Measurements from ENCODE around the gene CCAR1. TPM values are rescaled to one million over a fixed set of nuclear protein-coding genes. Genes with fewer than 3 reads are reported as not detected.

CCAR1 gene
- total and polyA plus RNA-seq, 2 of the 13 experiments (the other 11 are each of a cell fraction or from before 2014, with no cell fraction given) = 74.5 to 81.6 TPM

DNA sequence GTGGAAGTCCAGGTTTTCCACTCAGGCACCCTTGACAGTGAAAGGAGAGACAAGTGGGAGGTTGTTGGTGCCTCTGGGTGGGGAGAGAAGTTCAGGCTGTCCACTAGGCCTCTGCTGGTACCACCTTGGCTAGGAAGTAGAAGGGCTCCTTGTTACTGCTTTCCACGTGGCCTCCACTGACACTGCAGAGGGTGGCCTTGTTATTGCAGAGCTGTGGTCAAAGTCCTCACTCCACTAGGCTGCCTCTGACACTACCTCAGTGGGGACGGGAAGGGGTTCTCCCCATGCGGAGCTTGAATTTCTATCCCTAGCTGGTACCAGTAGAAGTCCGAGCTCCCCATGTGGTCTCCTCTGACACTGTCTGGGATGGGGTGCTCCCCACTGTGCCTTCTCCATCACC lies 91.4 kb downstream of the CCAR1 start (continued):
- TF ChIP-seq, protein P1, sequence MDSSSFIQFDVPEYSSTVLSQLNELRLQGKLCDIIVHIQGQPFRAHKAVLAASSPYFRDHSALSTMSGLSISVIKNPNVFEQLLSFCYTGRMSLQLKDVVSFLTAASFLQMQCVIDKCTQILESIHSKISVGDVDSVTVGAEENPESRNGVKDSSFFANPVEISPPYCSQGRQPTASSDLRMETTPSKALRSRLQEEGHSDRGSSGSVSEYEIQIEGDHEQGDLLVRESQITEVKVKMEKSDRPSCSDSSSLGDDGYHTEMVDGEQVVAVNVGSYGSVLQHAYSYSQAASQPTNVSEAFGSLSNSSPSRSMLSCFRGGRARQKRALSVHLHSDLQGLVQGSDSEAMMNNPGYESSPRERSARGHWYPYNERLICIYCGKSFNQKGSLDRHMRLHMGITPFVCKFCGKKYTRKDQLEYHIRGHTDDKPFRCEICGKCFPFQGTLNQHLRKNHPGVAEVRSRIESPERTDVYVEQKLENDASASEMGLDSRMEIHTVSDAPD (CRISPR knock-in tag; IDR thresholded peaks at IDR 0.05) = no peak
- no peak for TF ChIP-seq ETV6 (CRISPR knock-in tag; conservative IDR thresholded peaks at IDR 0.05)
- TF ChIP-seq, protein P2, sequence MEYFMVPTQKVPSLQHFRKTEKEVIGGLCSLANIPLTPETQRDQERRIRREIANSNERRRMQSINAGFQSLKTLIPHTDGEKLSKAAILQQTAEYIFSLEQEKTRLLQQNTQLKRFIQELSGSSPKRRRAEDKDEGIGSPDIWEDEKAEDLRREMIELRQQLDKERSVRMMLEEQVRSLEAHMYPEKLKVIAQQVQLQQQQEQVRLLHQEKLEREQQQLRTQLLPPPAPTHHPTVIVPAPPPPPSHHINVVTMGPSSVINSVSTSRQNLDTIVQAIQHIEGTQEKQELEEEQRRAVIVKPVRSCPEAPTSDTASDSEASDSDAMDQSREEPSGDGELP (IDR thresholded peaks at IDR 0.05; ENCODE audit: borderline replicate concordance, low read depth) = no peak
- TF ChIP-seq ZNF614 (CRISPR knock-in tag; IDR thresholded peaks at IDR 0.05; ENCODE audit: borderline replicate concordance) = no peak
- TF ChIP-seq ZNF577 (CRISPR knock-in tag; IDR thresholded peaks at IDR 0.05; ENCODE audit: borderline replicate concordance, low read depth) = no peak
- TF ChIP-seq, protein P3, sequence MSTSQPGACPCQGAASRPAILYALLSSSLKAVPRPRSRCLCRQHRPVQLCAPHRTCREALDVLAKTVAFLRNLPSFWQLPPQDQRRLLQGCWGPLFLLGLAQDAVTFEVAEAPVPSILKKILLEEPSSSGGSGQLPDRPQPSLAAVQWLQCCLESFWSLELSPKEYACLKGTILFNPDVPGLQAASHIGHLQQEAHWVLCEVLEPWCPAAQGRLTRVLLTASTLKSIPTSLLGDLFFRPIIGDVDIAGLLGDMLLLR (CRISPR knock-in tag; IDR thresholded peaks at IDR 0.05) = no peak
- TF ChIP-seq, protein P4, sequence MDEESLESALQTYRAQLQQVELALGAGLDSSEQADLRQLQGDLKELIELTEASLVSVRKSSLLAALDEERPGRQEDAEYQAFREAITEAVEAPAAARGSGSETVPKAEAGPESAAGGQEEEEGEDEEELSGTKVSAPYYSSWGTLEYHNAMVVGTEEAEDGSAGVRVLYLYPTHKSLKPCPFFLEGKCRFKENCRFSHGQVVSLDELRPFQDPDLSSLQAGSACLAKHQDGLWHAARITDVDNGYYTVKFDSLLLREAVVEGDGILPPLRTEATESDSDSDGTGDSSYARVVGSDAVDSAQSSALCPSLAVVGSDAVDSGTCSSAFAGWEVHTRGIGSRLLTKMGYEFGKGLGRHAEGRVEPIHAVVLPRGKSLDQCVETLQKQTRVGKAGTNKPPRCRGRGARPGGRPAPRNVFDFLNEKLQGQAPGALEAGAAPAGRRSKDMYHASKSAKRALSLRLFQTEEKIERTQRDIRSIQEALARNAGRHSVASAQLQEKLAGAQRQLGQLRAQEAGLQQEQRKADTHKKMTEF (CRISPR knock-in tag; IDR thresholded peaks at IDR 0.05) = no peak
- TF ChIP-seq DMAP1 (CRISPR knock-in tag; IDR thresholded peaks at IDR 0.05) = 0 out of 2 replicates have a peak, but pooled peaks have one; percentile 45
- TF ChIP-seq, protein P5, sequence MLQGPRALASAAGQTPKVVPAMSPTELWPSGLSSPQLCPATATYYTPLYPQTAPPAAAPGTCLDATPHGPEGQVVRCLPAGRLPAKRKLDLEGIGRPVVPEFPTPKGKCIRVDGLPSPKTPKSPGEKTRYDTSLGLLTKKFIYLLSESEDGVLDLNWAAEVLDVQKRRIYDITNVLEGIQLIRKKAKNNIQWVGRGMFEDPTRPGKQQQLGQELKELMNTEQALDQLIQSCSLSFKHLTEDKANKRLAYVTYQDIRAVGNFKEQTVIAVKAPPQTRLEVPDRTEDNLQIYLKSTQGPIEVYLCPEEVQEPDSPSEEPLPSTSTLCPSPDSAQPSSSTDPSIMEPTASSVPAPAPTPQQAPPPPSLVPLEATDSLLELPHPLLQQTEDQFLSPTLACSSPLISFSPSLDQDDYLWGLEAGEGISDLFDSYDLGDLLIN (CRISPR knock-in tag; IDR thresholded peaks at IDR 0.05; ENCODE audit: borderline replicate concordance) = no peak
- TF ChIP-seq, protein P6, sequence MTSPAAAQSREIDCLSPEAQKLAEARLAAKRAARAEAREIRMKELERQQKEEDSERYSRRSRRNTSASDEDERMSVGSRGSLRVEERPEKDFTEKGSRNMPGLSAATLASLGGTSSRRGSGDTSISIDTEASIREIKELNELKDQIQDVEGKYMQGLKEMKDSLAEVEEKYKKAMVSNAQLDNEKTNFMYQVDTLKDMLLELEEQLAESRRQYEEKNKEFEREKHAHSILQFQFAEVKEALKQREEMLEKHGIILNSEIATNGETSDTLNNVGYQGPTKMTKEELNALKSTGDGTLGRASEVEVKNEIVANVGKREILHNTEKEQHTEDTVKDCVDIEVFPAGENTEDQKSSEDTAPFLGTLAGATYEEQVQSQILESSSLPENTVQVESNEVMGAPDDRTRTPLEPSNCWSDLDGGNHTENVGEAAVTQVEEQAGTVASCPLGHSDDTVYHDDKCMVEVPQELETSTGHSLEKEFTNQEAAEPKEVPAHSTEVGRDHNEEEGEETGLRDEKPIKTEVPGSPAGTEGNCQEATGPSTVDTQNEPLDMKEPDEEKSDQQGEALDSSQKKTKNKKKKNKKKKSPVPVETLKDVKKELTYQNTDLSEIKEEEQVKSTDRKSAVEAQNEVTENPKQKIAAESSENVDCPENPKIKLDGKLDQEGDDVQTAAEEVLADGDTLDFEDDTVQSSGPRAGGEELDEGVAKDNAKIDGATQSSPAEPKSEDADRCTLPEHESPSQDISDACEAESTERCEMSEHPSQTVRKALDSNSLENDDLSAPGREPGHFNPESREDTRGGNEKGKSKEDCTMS (CRISPR knock-in tag; conservative IDR thresholded peaks at IDR 0.05) = no peak
- TF ChIP-seq, protein P7, sequence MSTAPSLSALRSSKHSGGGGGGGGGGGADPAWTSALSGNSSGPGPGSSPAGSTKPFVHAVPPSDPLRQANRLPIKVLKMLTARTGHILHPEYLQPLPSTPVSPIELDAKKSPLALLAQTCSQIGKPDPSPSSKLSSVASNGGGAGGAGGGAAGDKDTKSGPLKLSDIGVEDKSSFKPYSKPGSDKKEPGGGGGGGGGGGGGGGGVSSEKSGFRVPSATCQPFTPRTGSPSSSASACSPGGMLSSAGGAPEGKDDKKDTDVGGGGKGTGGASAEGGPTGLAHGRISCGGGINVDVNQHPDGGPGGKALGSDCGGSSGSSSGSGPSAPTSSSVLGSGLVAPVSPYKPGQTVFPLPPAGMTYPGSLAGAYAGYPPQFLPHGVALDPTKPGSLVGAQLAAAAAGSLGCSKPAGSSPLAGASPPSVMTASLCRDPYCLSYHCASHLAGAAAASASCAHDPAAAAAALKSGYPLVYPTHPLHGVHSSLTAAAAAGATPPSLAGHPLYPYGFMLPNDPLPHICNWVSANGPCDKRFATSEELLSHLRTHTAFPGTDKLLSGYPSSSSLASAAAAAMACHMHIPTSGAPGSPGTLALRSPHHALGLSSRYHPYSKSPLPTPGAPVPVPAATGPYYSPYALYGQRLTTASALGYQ (CRISPR knock-in tag; IDR thresholded peaks at IDR 0.05) = no peak
- TF ChIP-seq AKAP8 (CRISPR knock-in tag; IDR thresholded peaks at IDR 0.05) = no peak
- TF ChIP-seq, protein P8, sequence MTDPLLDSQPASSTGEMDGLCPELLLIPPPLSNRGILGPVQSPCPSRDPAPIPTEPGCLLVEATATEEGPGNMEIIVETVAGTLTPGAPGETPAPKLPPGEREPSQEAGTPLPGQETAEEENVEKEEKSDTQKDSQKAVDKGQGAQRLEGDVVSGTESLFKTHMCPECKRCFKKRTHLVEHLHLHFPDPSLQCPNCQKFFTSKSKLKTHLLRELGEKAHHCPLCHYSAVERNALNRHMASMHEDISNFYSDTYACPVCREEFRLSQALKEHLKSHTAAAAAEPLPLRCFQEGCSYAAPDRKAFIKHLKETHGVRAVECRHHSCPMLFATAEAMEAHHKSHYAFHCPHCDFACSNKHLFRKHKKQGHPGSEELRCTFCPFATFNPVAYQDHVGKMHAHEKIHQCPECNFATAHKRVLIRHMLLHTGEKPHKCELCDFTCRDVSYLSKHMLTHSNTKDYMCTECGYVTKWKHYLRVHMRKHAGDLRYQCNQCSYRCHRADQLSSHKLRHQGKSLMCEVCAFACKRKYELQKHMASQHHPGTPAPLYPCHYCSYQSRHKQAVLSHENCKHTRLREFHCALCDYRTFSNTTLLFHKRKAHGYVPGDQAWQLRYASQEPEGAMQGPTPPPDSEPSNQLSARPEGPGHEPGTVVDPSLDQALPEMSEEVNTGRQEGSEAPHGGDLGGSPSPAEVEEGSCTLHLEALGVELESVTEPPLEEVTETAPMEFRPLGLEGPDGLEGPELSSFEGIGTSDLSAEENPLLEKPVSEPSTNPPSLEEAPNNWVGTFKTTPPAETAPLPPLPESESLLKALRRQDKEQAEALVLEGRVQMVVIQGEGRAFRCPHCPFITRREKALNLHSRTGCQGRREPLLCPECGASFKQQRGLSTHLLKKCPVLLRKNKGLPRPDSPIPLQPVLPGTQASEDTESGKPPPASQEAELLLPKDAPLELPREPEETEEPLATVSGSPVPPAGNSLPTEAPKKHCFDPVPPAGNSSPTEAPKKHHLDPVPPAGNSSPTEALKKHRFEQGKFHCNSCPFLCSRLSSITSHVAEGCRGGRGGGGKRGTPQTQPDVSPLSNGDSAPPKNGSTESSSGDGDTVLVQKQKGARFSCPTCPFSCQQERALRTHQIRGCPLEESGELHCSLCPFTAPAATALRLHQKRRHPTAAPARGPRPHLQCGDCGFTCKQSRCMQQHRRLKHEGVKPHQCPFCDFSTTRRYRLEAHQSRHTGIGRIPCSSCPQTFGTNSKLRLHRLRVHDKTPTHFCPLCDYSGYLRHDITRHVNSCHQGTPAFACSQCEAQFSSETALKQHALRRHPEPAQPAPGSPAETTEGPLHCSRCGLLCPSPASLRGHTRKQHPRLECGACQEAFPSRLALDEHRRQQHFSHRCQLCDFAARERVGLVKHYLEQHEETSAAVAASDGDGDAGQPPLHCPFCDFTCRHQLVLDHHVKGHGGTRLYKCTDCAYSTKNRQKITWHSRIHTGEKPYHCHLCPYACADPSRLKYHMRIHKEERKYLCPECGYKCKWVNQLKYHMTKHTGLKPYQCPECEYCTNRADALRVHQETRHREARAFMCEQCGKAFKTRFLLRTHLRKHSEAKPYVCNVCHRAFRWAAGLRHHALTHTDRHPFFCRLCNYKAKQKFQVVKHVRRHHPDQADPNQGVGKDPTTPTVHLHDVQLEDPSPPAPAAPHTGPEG (CRISPR knock-in tag; IDR thresholded peaks at IDR 0.05) = no peak

All from HepG2 (cell line).